Uterus (tissue), 2 donors: ENCODE measurements around the gene ACAA2.

Source experiments
- POLR2A ChIP-seq, 2 donors: fragments of 450-650 bp; IDR thresholded peaks; one replicate each; pipeline ENCODE4 v1.6.1; 2016; ENCODE audit warnings: antibody characterized with exemption in 2 of 2, mild to moderate bottlenecking in 1 of 2, moderate library complexity in 1 of 2
- TF ChIP-seq, protein P1 (sequence below), 4 experiments: fragments of 200-600 bp in 2 of 4; fragments of 450-650 bp in 2 of 4; sonication (generic) in 2 of 4; IDR thresholded peaks; one replicate each; pipeline ENCODE4 v1.5.1; 2016 to 2019; ENCODE audit warnings: antibody characterized with exemption in 4 of 4, mild to moderate bottlenecking in 2 of 4, moderate library complexity in 1 of 4

- TF ChIP-seq POLR2A (IDR thresholded peaks at IDR 0.05), result no peak
- TF ChIP-seq, protein P1, sequence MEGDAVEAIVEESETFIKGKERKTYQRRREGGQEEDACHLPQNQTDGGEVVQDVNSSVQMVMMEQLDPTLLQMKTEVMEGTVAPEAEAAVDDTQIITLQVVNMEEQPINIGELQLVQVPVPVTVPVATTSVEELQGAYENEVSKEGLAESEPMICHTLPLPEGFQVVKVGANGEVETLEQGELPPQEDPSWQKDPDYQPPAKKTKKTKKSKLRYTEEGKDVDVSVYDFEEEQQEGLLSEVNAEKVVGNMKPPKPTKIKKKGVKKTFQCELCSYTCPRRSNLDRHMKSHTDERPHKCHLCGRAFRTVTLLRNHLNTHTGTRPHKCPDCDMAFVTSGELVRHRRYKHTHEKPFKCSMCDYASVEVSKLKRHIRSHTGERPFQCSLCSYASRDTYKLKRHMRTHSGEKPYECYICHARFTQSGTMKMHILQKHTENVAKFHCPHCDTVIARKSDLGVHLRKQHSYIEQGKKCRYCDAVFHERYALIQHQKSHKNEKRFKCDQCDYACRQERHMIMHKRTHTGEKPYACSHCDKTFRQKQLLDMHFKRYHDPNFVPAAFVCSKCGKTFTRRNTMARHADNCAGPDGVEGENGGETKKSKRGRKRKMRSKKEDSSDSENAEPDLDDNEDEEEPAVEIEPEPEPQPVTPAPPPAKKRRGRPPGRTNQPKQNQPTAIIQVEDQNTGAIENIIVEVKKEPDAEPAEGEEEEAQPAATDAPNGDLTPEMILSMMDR (IDR thresholded peaks at IDR 0.05), result no peak
Measured at GRCh38 chr18:49784427-49785185, 28.7 kb downstream of the ACAA2 start.
